IMR-90 (cell line): Measurements from ENCODE around the gene APC2. TPM values are rescaled to one million over a fixed set of nuclear protein-coding genes. Genes with fewer than 3 reads are reported as not detected.

Source experiments
- ATAC-seq: fragments of 200-7000 bp; cut with Tn5 transposase; 2 replicates; pipeline ENCODE4 v1.9.1; 2020; ENCODE audit warnings: low read depth, mild to moderate bottlenecking, moderate library complexity
- BruUV-seq: library from RNA; stranded (reverse); fragments of 400-500 nt; replicated peaks from 2 replicates; lab custom pipeline; 2021; lab: Mats Ljungman, UMichigan
- CTCF ChIA-PET: fragments of 300-600 bp; formaldehyde crosslinking; extraction: SDS; loops from one replicate; lab custom pipeline; 2021; ENCODE audit warnings: antibody characterized with exemption; lab: Yijun Ruan, JAX
- POLR2A ChIA-PET: fragments of 300-600 bp; sonication (Branson Sonifier 250); formaldehyde crosslinking; loops from one replicate; lab custom pipeline; 2022; ENCODE audit warnings: antibody characterized with exemption; ENCODE audit not compliant: unreplicated experiment; lab: Charles Lee
- DNase-seq: peaks from one replicate; pipeline ENCODE4 v3.0.0; 2013
- H2AFZ ChIP-seq: replicated peaks from 2 replicates; pipeline ENCODE3; 2013; ENCODE audit warnings: low read length, mild to moderate bottlenecking; ENCODE audit not compliant: poor library complexity
- H2AK5ac ChIP-seq: 2 replicates; pipeline ENCODE4 v1.6.1; 2013; ENCODE audit warnings: low read depth, low read length, inconsistent platforms
- H2AK9ac ChIP-seq: replicated peaks from 2 replicates; pipeline ENCODE3; 2013; ENCODE audit warnings: mild to moderate bottlenecking, low read depth, low read length, moderate library complexity; ENCODE audit not compliant: poor library complexity
- H2BK120ac ChIP-seq: 2 replicates; pipeline ENCODE4 v1.6.1; 2013; ENCODE audit warnings: low read depth, low read length, inconsistent platforms
- H2BK15ac ChIP-seq: 3 replicates; pipeline ENCODE4 v1.6.1; 2013; ENCODE audit warnings: low read depth, low read length, inconsistent platforms
- H2BK20ac ChIP-seq: 2 replicates; pipeline ENCODE4 v1.6.1; 2013; ENCODE audit warnings: low read depth, mild to moderate bottlenecking, inconsistent platforms, low read length, moderate library complexity
- H2BK5ac ChIP-seq: 2 replicates; pipeline ENCODE4 v1.6.1; 2013; ENCODE audit warnings: mild to moderate bottlenecking, low read depth, low read length, inconsistent platforms; ENCODE audit not compliant: poor library complexity, severe bottlenecking
- H3K14ac ChIP-seq: replicated peaks from 2 replicates; pipeline ENCODE4 v1.6.1; 2013; ENCODE audit warnings: low read depth, low read length, inconsistent platforms
- H3K18ac ChIP-seq: 2 replicates; pipeline ENCODE4 v1.6.1; 2013; ENCODE audit warnings: low read depth, low read length, control low read depth
- H3K23ac ChIP-seq: 2 replicates; pipeline ENCODE4 v1.6.1; 2013; ENCODE audit warnings: low read depth, low read length, inconsistent platforms
- H3K27ac ChIP-seq: 2 replicates; pipeline ENCODE4 v1.5.1; 2013; ENCODE audit warnings: mild to moderate bottlenecking, control low read depth, low read length; ENCODE audit not compliant: insufficient read depth
- H3K27me3 ChIP-seq: 2 replicates; pipeline ENCODE4 v1.6.1; 2013; ENCODE audit warnings: low read length; ENCODE audit not compliant: control insufficient read depth, insufficient read depth
- H3K36me3 ChIP-seq: 2 replicates; pipeline ENCODE4 v1.6.1; 2013; ENCODE audit warnings: low read length, mixed read lengths; ENCODE audit not compliant: control insufficient read depth, insufficient read depth
- H3K4ac ChIP-seq: 2 replicates; pipeline ENCODE4 v1.6.1; 2013; ENCODE audit warnings: low read depth, low read length, inconsistent platforms
- H3K4me1 ChIP-seq: 2 replicates; pipeline ENCODE4 v1.6.1; 2013; ENCODE audit warnings: low read length, mixed read lengths; ENCODE audit not compliant: control insufficient read depth, insufficient read depth
- H3K4me2 ChIP-seq: 2 replicates; pipeline ENCODE4 v1.6.1; 2013; ENCODE audit warnings: low read depth, mild to moderate bottlenecking, control low read depth, low read length, moderate library complexity
- H3K4me3 ChIP-seq: 2 replicates; pipeline ENCODE4 v1.5.1; 2013; ENCODE audit warnings: low read depth, mild to moderate bottlenecking, control low read depth, low read length, moderate library complexity; ENCODE audit not compliant: insufficient read depth
- H3K56ac ChIP-seq: 2 replicates; pipeline ENCODE4 v1.6.1; 2013; ENCODE audit warnings: low read length, inconsistent platforms; ENCODE audit not compliant: insufficient read depth; ENCODE audit errors: extremely low read depth
- H3K79me1 ChIP-seq, 2 experiments: 2 replicates each; pipeline ENCODE4 v1.6.1; 2013; ENCODE audit warnings: low read length in 2 of 2, inconsistent platforms in 1 of 2, low read depth in 1 of 2
- H3K9ac ChIP-seq: 2 replicates; pipeline ENCODE4 v1.6.1; 2013; ENCODE audit warnings: low read depth, low read length, control low read depth
- H3K9me1 ChIP-seq: 2 replicates; pipeline ENCODE4 v1.6.1; 2013; ENCODE audit warnings: low read length, inconsistent platforms; ENCODE audit not compliant: insufficient read depth
- H3K9me3 ChIP-seq: 2 replicates; pipeline ENCODE4 v1.6.1; 2013; ENCODE audit warnings: low read length; ENCODE audit not compliant: control insufficient read depth, insufficient read depth
- H4K20me1 ChIP-seq: 2 replicates; pipeline ENCODE4 v1.6.1; 2013; ENCODE audit warnings: low read length, inconsistent platforms; ENCODE audit not compliant: insufficient read depth
- H4K5ac ChIP-seq: 2 replicates; pipeline ENCODE4 v1.6.1; 2013; ENCODE audit warnings: mild to moderate bottlenecking, low read depth, low read length, control low read depth
- H4K8ac ChIP-seq, 2 experiments: 2 replicates each; pipeline ENCODE4 v1.6.1; 2013; ENCODE audit warnings: low read depth in 2 of 2, low read length in 2 of 2, control low read depth in 1 of 2, inconsistent platforms in 1 of 2
- H4K91ac ChIP-seq: 2 replicates; pipeline ENCODE4 v1.6.1; 2013; ENCODE audit warnings: low read depth, low read length, inconsistent platforms; ENCODE audit not compliant: insufficient read depth
- BHLHE40 ChIP-seq: fragments of 150-350 bp; IDR thresholded peaks from 2 replicates; pipeline ENCODE4 v1.6.1; 2016; ENCODE audit warnings: mild to moderate bottlenecking, low read depth, low read length
- CHD1 ChIP-seq: IDR thresholded peaks from 2 replicates; pipeline ENCODE4 v1.6.1; 2012; ENCODE audit warnings: low read depth, low read length, improper control_type of control experiment
- FOS ChIP-seq: fragments of 150-350 bp; IDR thresholded peaks from 2 replicates; pipeline ENCODE4 v1.6.1; 2016; ENCODE audit warnings: low read depth, low read length
- MAZ ChIP-seq: IDR thresholded peaks from 2 replicates; pipeline ENCODE4 v1.6.1; 2012; ENCODE audit warnings: low read depth, mild to moderate bottlenecking, low read length, improper control_type of control experiment, moderate library complexity, borderline replicate concordance
- MXI1 ChIP-seq: IDR thresholded peaks from 2 replicates; pipeline ENCODE4 v1.6.1; 2012; ENCODE audit warnings: low read depth, mild to moderate bottlenecking, low read length, moderate library complexity, borderline replicate concordance
- NFE2L2 ChIP-seq: fragments of 150-350 bp; IDR thresholded peaks from 2 replicates; pipeline ENCODE4 v1.6.1; 2016; ENCODE audit warnings: low read depth, mild to moderate bottlenecking, low read length
- POLR2A ChIP-seq: IDR thresholded peaks from 2 replicates; pipeline ENCODE4 v1.6.1; 2012; ENCODE audit warnings: mild to moderate bottlenecking, low read depth, low read length
- RAD21 ChIP-seq: IDR thresholded peaks from 2 replicates; pipeline ENCODE4 v1.6.1; 2012; ENCODE audit warnings: low read length, improper control_type of control experiment
- RCOR1 ChIP-seq: IDR thresholded peaks from 2 replicates; pipeline ENCODE4 v1.6.1; 2012; ENCODE audit warnings: mild to moderate bottlenecking, low read length, improper control_type of control experiment; ENCODE audit not compliant: insufficient replicate concordance
- RFX5 ChIP-seq: IDR thresholded peaks from 2 replicates; pipeline ENCODE4 v1.8.0; 2012; ENCODE audit warnings: low read depth, mild to moderate bottlenecking, low read length, moderate library complexity
- SMC3 ChIP-seq: fragments of 150-350 bp; IDR thresholded peaks from 2 replicates; pipeline ENCODE4 v1.6.1; 2016; ENCODE audit warnings: low read depth, mild to moderate bottlenecking, antibody characterized with exemption, low read length, moderate library complexity
- WGBS, 2 experiments: methylation state at CpG; one replicate each; pipeline versions ENCODE4 v1.1.5 to v1.1.7; 2013; ENCODE audit warnings: missing lambda C conversion rate in 2 of 2; ENCODE audit not compliant: insufficient read length in 1 of 2; ENCODE audit errors: extremely low coverage in 2 of 2; 5-methylcytosine and 5-hydroxymethylcytosine counted together
- dilution Hi-C: fragments of 300-500 bp; cut with HindIII; formaldehyde crosslinking; loops from one replicate; pipeline ENCODE4 v1.14.3; 2018; ENCODE audit warnings: low sequenced_read_pairs; ENCODE audit not compliant: unreplicated experiment
- in situ Hi-C: fragments of 300-500 bp; cut with MboI; formaldehyde crosslinking; loops from 3 replicates; pipeline ENCODE4 v1.14.3; 2019; ENCODE audit warnings: low sequenced_read_pairs, inconsistent platforms, mixed read lengths
- intact Hi-C: fragments of 100-400 bp; cut with micrococcal nuclease; formaldehyde crosslinking; loops from 2 replicates; pipeline ENCODE4 v1.10.0; 2022
- polyA plus RNA-seq, 3 experiments: library from polyadenylated mRNA; depleted of rRNA; stranded (reverse); fragments of >200 nt; gene quantifications; 2 replicates each; pipeline ENCODE4 v1.2.3, GENCODE V29; 2012; ENCODE audit warnings: low replicate concordance in 1 of 3
- total RNA-seq: library from RNA; depleted of rRNA; stranded (reverse); fragments of >200 nt; gene quantifications from 2 replicates; pipeline ENCODE4 v1.2.3, GENCODE V29; 2012
- TF ChIP-seq, protein P1 (sequence below): fragments of 150-350 bp; IDR thresholded peaks from 2 replicates; pipeline ENCODE4 v1.6.1; 2017; ENCODE audit warnings: mild to moderate bottlenecking, antibody characterized with exemption, low read length, low read depth
- TF ChIP-seq, protein P2 (sequence below): conservative IDR thresholded peaks from 2 replicates; pipeline ENCODE4 v1.5.1; 2012; ENCODE audit warnings: mild to moderate bottlenecking, low read depth, low read length, improper control_type of control experiment

Gene APC2
- total and polyA plus RNA-seq, 2 of the 4 experiments (the other 2 are of a cell fraction): 0.36 to 0.41 TPM

DNA sequence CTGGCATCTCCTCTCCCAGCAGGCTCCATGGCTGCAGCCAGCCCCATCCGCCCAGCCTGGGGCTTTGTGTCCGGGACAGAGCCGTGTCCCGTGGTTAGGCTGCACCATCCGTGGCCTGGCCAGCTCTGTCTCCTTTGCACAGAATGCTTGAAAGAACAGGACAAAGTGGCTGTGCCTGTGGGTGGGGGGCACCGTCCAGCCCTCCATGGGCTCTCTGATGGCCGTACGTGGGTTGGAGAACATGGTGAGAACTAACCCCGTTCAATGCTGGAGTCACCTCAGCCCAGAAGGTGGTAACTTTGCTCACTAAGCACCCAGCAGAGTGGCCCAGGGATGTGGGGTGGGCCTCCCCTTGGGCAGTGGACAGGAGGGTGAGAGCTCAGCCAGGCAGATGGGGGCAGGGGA is 8.9 kb upstream of the APC2 start:
- H4K20me1 ChIP-seq: peaks cover 59% of the 10 kb centered on the region
- intact Hi-C loops (no loop called here), dilution Hi-C loops (no loop called here), in situ Hi-C loops (no loop called here)
- POLR2A ChIA-PET: no interaction called here
- 100% methylated on average over 1 of the region's 9 CpGs; no CpG with 5 or more reads in 1 of the 2 experiments for WGBS, 2 experiments
- no peak overlapping the region for H3K18ac ChIP-seq
- peaks cover 15 to 35% of the 10 kb centered on the region in 2 experiments; a peak in 3 of 4 replicates for H3K79me1 ChIP-seq
- no peak overlapping the region for H3K14ac ChIP-seq
- no peaks in the 10 kb centered on the region for H3K9me3 ChIP-seq
- H4K5ac ChIP-seq: no peak overlapping the region
- BruUV-seq: no TSS peak
- peaks cover 31% of the 10 kb centered on the region for H3K36me3 ChIP-seq
- H3K4me1 ChIP-seq: peaks cover 11% of the 10 kb centered on the region
- H3K4me3 ChIP-seq: no peak overlapping the region
- no peak overlapping the region for H2BK120ac ChIP-seq
- H2BK20ac ChIP-seq: no peak overlapping the region
- H4K8ac ChIP-seq: no peak overlapping the region
- no peak overlapping the region for H3K56ac ChIP-seq
- no peaks in the 10 kb centered on the region; the same call in 1 of the 2 replicates for H3K9me1 ChIP-seq
- H3K23ac ChIP-seq: no peak overlapping the region
- CTCF ChIA-PET: no interaction called here
- H2AFZ ChIP-seq: peak overlapping the region; percentile 33
- H4K91ac ChIP-seq: no peak overlapping the region
- H3K4me2 ChIP-seq: no peak overlapping the region
- no peak overlapping the region for H2AK5ac ChIP-seq
- H2AK9ac ChIP-seq: no peak overlapping the region
- H3K4ac ChIP-seq: no peak overlapping the region
- DNase-seq (no peak), ATAC-seq (no peak)
- H3K9ac ChIP-seq: no peak overlapping the region
- peaks cover 2% of the 10 kb centered on the region; the same call in 1 of the 2 replicates for H3K27me3 ChIP-seq
- no peak overlapping the region for H2BK5ac ChIP-seq
- TF ChIP-seq POLR2A (no peak), RFX5 (no peak), MAZ (no peak), FOS (no peak), SMC3 (no peak), NFE2L2 (no peak), RCOR1 (no peak), RAD21 (no peak), MXI1 (no peak), BHLHE40 (no peak), CHD1 (no peak)
- TF ChIP-seq, protein P1, sequence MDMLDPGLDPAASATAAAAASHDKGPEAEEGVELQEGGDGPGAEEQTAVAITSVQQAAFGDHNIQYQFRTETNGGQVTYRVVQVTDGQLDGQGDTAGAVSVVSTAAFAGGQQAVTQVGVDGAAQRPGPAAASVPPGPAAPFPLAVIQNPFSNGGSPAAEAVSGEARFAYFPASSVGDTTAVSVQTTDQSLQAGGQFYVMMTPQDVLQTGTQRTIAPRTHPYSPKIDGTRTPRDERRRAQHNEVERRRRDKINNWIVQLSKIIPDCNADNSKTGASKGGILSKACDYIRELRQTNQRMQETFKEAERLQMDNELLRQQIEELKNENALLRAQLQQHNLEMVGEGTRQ: no peak
- TF ChIP-seq, protein P2, sequence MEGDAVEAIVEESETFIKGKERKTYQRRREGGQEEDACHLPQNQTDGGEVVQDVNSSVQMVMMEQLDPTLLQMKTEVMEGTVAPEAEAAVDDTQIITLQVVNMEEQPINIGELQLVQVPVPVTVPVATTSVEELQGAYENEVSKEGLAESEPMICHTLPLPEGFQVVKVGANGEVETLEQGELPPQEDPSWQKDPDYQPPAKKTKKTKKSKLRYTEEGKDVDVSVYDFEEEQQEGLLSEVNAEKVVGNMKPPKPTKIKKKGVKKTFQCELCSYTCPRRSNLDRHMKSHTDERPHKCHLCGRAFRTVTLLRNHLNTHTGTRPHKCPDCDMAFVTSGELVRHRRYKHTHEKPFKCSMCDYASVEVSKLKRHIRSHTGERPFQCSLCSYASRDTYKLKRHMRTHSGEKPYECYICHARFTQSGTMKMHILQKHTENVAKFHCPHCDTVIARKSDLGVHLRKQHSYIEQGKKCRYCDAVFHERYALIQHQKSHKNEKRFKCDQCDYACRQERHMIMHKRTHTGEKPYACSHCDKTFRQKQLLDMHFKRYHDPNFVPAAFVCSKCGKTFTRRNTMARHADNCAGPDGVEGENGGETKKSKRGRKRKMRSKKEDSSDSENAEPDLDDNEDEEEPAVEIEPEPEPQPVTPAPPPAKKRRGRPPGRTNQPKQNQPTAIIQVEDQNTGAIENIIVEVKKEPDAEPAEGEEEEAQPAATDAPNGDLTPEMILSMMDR: no peak
- no peak overlapping the region for H3K27ac ChIP-seq
- H2BK15ac ChIP-seq: no peak overlapping the region
